NCI-H1092 treated with DMSO at 0.1 percent for 48 hours (cell line): ENCODE results near the gene PCDH7.

Source experiments
- DNase-seq: peaks from one replicate; lab custom pipeline; 2025; lab: John Stamatoyannopoulos, UW

PCDH7 gene

GRCh38 chr4:30720021-30720660, at the start of gene PCDH7:
PCDH7 (plus strand) TSS chr4:30720369; CDS start chr4:30721423, 1,054 bp downstream.
- DNase-seq, result peak; percentile 36

GRCh38 chr4:30671926-30672448, 48.2 kb upstream of the PCDH7 start:
- DNase-seq, result no peak

GRCh38 chr4:30696191-30696590, 24.0 kb upstream of the PCDH7 start:
- no peak for DNase-seq

- peak; percentile 18 for DNase-seq
Measured at GRCh38 chr4:30714408-30715031, 5.6 kb upstream of the PCDH7 start.

- peak; percentile 38 for DNase-seq
Measured at GRCh38 chr4:30716158-30716557, 4.0 kb upstream of the PCDH7 start.

- peak; percentile 7 for DNase-seq
Measured at GRCh38 chr4:30716681-30717207, 3.4 kb upstream of the PCDH7 start.

GRCh38 chr4:30717208-30718020, 2.8 kb upstream of the PCDH7 start:
- DNase-seq, result no peak

GRCh38 chr4:30718021-30718542, 2.1 kb upstream of the PCDH7 start:
- peak; percentile 54 for DNase-seq

- no peak for DNase-seq
Measured at GRCh38 chr4:30718641-30719453, 1.3 kb upstream of the PCDH7 start.

GRCh38 chr4:30719454-30720020, 632 bp upstream of the PCDH7 start:
- DNase-seq, result peak; percentile 44

- peak; percentile 28 for DNase-seq
Measured at GRCh38 chr4:30720661-30721184, 554 bp downstream of the PCDH7 start.

- DNase-seq, result peak; percentile 34
Measured at GRCh38 chr4:30721185-30722091, 1.3 kb downstream of the PCDH7 start.

GRCh38 chr4:30722092-30722358, 1.9 kb downstream of the PCDH7 start:
- no peak for DNase-seq

- no peak for DNase-seq
Measured at GRCh38 chr4:30722359-30723200, 2.4 kb downstream of the PCDH7 start.

- DNase-seq, result no peak
Measured at GRCh38 chr4:30723201-30723955, 3.2 kb downstream of the PCDH7 start.

GRCh38 chr4:30724247-30724646, 4.1 kb downstream of the PCDH7 start:
- no peak for DNase-seq

GRCh38 chr4:30725562-30725961, 5.4 kb downstream of the PCDH7 start:
- DNase-seq, result no peak

- DNase-seq, result no peak
Measured at GRCh38 chr4:30726090-30726675, 6.0 kb downstream of the PCDH7 start.
